BLaER1 treated with 17β-estradiol and CSF1 and Interleukin-3, amounts not matched to agents 10 nM and 100 nM (cell line): ENCODE measurements around the gene TUBGCP3.
A peak's percentile ranks its signal among the peaks of the same experiment; 100 is the strongest.

Experiments
- H3K27ac ChIP-seq, 11 experiments: shearing (Covaris generic); formaldehyde crosslinking; 2 replicates each; pipeline ENCODE4 v1.8.1; 2022
- H3K27me3 ChIP-seq, 11 experiments: shearing (Covaris generic); formaldehyde crosslinking; 2 replicates each; pipeline ENCODE4 v1.8.1; 2022
- H3K36me3 ChIP-seq, 11 experiments: shearing (Covaris generic); formaldehyde crosslinking; 2 replicates each; pipeline ENCODE4 v1.8.1; 2022
- H3K4me1 ChIP-seq, 10 experiments: shearing (Covaris generic); formaldehyde crosslinking; 2 replicates each; pipeline ENCODE4 v1.8.1; 2022
- H3K4me2 ChIP-seq, 11 experiments: shearing (Covaris generic); formaldehyde crosslinking; 2 replicates each; pipeline ENCODE4 v1.8.1; 2022
- H3K4me3 ChIP-seq, 10 experiments: shearing (Covaris generic); formaldehyde crosslinking; 2 replicates each; pipeline ENCODE4 v1.8.1; 2022
- H3K9ac ChIP-seq, 11 experiments: shearing (Covaris generic); formaldehyde crosslinking; 2 replicates each; pipeline ENCODE4 v1.8.1; 2022
- H3K9me3 ChIP-seq, 11 experiments: shearing (Covaris generic); formaldehyde crosslinking; replicated peaks in 1 of 11; 2 replicates each; pipeline ENCODE4 v1.8.1; 2022
- H4K20me1 ChIP-seq, 11 experiments: shearing (Covaris generic); formaldehyde crosslinking; 2 replicates each; pipeline ENCODE4 v1.8.1; 2022
- Cebpa-rat ChIP-seq, 11 experiments: shearing (Covaris generic); IDR thresholded peaks; 2 replicates each; pipeline ENCODE4 v1.8.1; 2022

TUBGCP3 gene

GRCh38 chr13:112619730-112620631 is 32.0 kb upstream of the TUBGCP3 start:
- TF ChIP-seq Cebpa-rat (IDR thresholded peaks at IDR 0.05) = no peak
- Histone ChIP-seq H3K36me3 (no peaks in the 10 kb centered on the region), H3K27me3 (no peaks in the 10 kb centered on the region), H3K4me1 (peaks cover 0 to 16% (median 10%) of the 10 kb centered on the region in 10 experiments; a peak in 14 of 20 replicates), H3K9ac (no peak overlapping the region), H3K4me2 (no peak overlapping the region), H3K9me3 (no peaks in the 10 kb centered on the region), H3K4me3 (no peak overlapping the region), H3K27ac (no peak overlapping the region), H4K20me1 (0 out of 22 replicates have a peak, but pooled peaks cover 0 to 4% (median 0%) of the 10 kb centered on the region in 11 experiments)

DNA sequence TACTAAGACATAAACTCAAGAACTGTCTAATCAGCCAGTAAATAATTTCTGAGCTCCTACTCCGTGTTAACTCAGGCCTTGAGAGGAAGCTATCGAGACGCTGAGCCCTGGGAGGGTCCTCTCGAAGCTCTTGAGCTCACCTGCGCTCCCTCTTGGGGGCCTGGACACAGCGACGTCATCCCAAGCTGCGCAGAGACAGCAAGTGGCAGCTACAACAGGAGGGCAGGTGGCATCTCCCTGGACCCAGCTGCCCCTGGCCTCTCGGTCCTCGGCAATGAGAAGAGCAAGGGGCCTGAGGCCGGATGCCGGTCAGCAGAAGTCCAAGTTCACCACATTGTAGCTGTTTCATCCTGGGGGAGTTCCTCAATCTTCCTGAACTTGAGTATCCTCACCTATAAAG is 30.5 kb upstream of the TUBGCP3 start:
- Histone ChIP-seq H3K4me2 (no peak overlapping the region), H3K4me3 (no peak overlapping the region), H3K27ac (no peak overlapping the region), H3K9ac (no peak overlapping the region), H3K9me3 (no peaks in the 10 kb centered on the region), H3K27me3 (no peaks in the 10 kb centered on the region), H4K20me1 (0 out of 22 replicates have a peak, but pooled peaks cover 0 to 4% (median 0%) of the 10 kb centered on the region in 11 experiments), H3K36me3 (no peaks in the 10 kb centered on the region), H3K4me1 (peaks cover 7 to 16% (median 9%) of the 10 kb centered on the region in 10 experiments; a peak in 14 of 20 replicates)
- no peak for TF ChIP-seq Cebpa-rat (IDR thresholded peaks at IDR 0.05)

GRCh38 chr13:112617754-112618375 is 29.9 kb upstream of the TUBGCP3 start:
- peaks cover 7 to 16% (median 9%) of the 10 kb centered on the region in 10 experiments; a peak in 14 of 20 replicates for H3K4me1 ChIP-seq
- no peak overlapping the region for H3K9ac ChIP-seq
- no peak for TF ChIP-seq Cebpa-rat (IDR thresholded peaks at IDR 0.05)
- no peaks in the 10 kb centered on the region for H3K9me3 ChIP-seq
- H3K27me3 ChIP-seq = no peaks in the 10 kb centered on the region
- no peak overlapping the region for H3K27ac ChIP-seq
- H4K20me1 ChIP-seq = 0 out of 22 replicates have a peak, but pooled peaks cover 0 to 4% (median 0%) of the 10 kb centered on the region in 11 experiments
- no peak overlapping the region for H3K4me2 ChIP-seq
- H3K4me3 ChIP-seq = no peak overlapping the region
- no peaks in the 10 kb centered on the region for H3K36me3 ChIP-seq

- no peak overlapping the region for H3K9ac ChIP-seq
- H3K4me1 ChIP-seq = peaks cover 7 to 12% (median 9%) of the 10 kb centered on the region in 10 experiments; a peak in 14 of 20 replicates
- 0 out of 22 replicates have a peak, but pooled peaks cover 0 to 4% (median 0%) of the 10 kb centered on the region in 11 experiments for H4K20me1 ChIP-seq
- TF ChIP-seq Cebpa-rat (IDR thresholded peaks at IDR 0.05) = no peak
- H3K36me3 ChIP-seq = no peaks in the 10 kb centered on the region
- H3K27ac ChIP-seq = no peak overlapping the region
- H3K27me3 ChIP-seq = no peaks in the 10 kb centered on the region
- no peak overlapping the region for H3K4me2 ChIP-seq
- no peaks in the 10 kb centered on the region for H3K9me3 ChIP-seq
- no peak overlapping the region for H3K4me3 ChIP-seq
Observed at GRCh38 chr13:112616586-112617362, 28.8 kb upstream of the TUBGCP3 start.

GRCh38 chr13:112615391-112615790 is 27.4 kb upstream of the TUBGCP3 start:
- no peaks in the 10 kb centered on the region for H3K27me3 ChIP-seq
- no peak overlapping the region for H3K9ac ChIP-seq
- no peak overlapping the region for H3K4me2 ChIP-seq
- 0 out of 22 replicates have a peak, but pooled peaks cover 0 to 4% (median 0%) of the 10 kb centered on the region in 11 experiments for H4K20me1 ChIP-seq
- H3K4me1 ChIP-seq = peaks cover 7 to 12% (median 9%) of the 10 kb centered on the region in 10 experiments; a peak in 14 of 20 replicates
- TF ChIP-seq Cebpa-rat (IDR thresholded peaks at IDR 0.05) = no peak
- no peaks in the 10 kb centered on the region for H3K36me3 ChIP-seq
- no peak overlapping the region for H3K27ac ChIP-seq
- H3K9me3 ChIP-seq = peaks cover 0 to under 1% (median 0%) of the 10 kb centered on the region in 11 experiments; a peak in 1 of 22 replicates
- H3K4me3 ChIP-seq = no peak overlapping the region

GRCh38 chr13:112614835-112615234 is 26.9 kb upstream of the TUBGCP3 start:
- H3K36me3 ChIP-seq = no peaks in the 10 kb centered on the region

DNA sequence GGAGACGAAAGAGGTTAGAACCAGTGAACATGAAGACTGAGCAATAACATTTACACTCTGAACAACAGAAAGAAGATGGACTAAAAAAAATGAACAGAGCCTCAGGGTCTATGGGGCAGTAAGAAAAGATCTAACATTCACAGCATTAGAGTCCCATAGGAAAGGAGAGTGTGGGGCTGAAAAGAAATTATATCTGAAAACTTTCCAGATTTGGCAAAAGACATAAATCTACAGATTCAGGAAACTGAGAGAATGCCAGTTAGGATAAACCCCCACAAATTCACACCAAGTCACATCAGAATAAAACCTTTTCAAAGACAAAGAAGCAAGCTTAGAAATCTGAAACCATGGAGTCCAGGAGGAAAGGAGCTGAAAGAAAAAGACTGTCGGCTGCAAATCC is 20.3 kb upstream of the TUBGCP3 start:
- Histone ChIP-seq H3K4me2 (no peak overlapping the region), H3K27ac (no peak overlapping the region), H4K20me1 (no peaks in the 10 kb centered on the region), H3K36me3 (no peaks in the 10 kb centered on the region), H3K9me3 (peaks cover 0 to 5% (median 0%) of the 10 kb centered on the region in 11 experiments; a peak in 5 of 22 replicates), H3K27me3 (no peaks in the 10 kb centered on the region), H3K4me1 (peaks cover 0 to 9% (median 2%) of the 10 kb centered on the region in 10 experiments; a peak in 4 of 20 replicates), H3K4me3 (no peak overlapping the region), H3K9ac (no peak overlapping the region)
- TF ChIP-seq Cebpa-rat (IDR thresholded peaks at IDR 0.05) = no peak

More at GRCh38 chr13:112614835-112615234, 26.9 kb upstream of the TUBGCP3 start:
- no peak for TF ChIP-seq Cebpa-rat (IDR thresholded peaks at IDR 0.05)
- H3K4me1 ChIP-seq = peaks cover 7 to 12% (median 9%) of the 10 kb centered on the region in 10 experiments; a peak in 14 of 20 replicates
- H3K9me3 ChIP-seq = peaks cover 0 to 5% (median 0%) of the 10 kb centered on the region in 11 experiments; a peak in 5 of 22 replicates
- H3K4me3 ChIP-seq = no peak overlapping the region
- H3K27ac ChIP-seq = no peak overlapping the region
- H3K4me2 ChIP-seq = peak overlapping the region in 4 of 11 experiments; percentile 18 to 24 (median 20); a peak in 3 of 22 replicates
- H3K9ac ChIP-seq = no peak overlapping the region
- H3K27me3 ChIP-seq = no peaks in the 10 kb centered on the region
- 0 out of 22 replicates have a peak, but pooled peaks cover 0 to 4% (median 0%) of the 10 kb centered on the region in 11 experiments for H4K20me1 ChIP-seq
